GM21390 (cell line): ENCODE measurements around the gene IPCEF1.
"Not testable (repeated sequence)": the region's sequence is repeated elsewhere in the genome, so short reads cannot be mapped to it uniquely, and the experiment has no call there.

ENCODE experiments used
- ATAC-seq: cut with Tn5 transposase; IDR thresholded peaks from one replicate; pipeline ENCODE4 v1.9.1; 2021; ENCODE audit not compliant: unreplicated experiment

Gene IPCEF1

GRCh38 chr6:154227862-154228520 lies 128.6 kb downstream of the IPCEF1 start:
- no peak for ATAC-seq

GRCh38 chr6:154226461-154226860 lies 130.1 kb downstream of the IPCEF1 start:
- no peak for ATAC-seq

GRCh38 chr6:154223296-154223695 lies 133.3 kb downstream of the IPCEF1 start:
- no peak for ATAC-seq

DNA sequence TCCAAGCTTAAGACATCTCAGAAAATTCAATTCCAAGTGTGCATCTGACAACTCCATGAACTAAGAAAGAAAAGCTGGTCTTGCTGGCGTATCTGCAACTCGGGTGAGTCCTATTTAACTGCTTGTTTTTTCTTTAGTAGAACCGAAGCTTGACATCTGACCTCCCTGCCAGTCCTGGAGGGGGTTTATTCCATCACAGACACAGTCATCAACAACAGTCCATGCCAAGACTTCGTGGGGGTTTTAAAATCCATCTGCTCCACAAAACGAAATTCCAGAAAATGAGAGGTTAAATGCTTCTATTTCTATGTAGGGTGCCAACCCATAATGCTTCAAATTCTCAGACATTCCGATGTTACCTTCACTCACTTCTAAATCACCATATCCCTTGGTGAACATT lies 133.9 kb downstream of the IPCEF1 start:
- no peak for ATAC-seq

- ATAC-seq = no peak
These were observed 137.4 kb downstream of the IPCEF1 start for GRCh38 chr6:154219250-154219649.

GRCh38 chr6:154218787-154219186 lies 137.8 kb downstream of the IPCEF1 start:
- no peak for ATAC-seq

DNA sequence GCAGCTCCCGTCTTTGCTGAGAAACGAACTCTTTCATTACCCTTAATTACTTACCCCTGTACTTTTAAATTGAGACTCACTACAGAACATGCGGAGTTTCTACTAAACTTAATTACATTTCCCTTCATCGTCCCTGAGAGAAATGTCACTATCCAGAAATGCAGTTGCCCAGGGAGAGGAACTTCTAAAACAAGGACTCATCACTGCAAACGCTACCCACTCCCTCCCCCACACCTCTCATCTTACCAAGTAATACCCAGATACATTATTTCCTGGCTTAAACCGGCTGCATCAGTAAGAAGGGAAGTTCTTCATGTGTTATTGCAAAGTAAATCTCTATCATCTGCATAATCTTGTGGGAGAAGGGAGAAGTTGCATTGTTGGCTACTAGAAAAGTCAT lies 138.3 kb downstream of the IPCEF1 start:
- ATAC-seq = no peak

GRCh38 chr6:154213782-154214181 lies 142.8 kb downstream of the IPCEF1 start:
- ATAC-seq = no peak

DNA sequence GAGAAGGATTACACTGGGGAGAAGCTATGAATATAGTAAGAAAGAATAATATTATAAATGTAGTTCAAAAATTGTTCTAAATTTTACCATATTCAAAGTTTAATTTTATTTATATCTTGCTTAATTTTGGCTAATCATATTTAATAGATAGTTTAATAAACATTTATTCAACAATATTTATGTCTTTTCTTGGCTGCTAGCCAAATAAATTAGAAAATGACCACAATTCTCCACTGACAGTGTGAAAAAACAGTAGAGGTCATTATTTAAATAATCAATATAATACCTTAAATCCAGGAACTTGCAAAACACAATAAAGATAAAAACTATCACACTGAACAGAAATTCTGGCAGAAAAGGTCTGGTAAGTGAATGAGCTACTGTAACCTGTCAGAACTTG lies 145.9 kb downstream of the IPCEF1 start:
- no peak for ATAC-seq

- ATAC-seq = no peak
These were observed 147.0 kb downstream of the IPCEF1 start for GRCh38 chr6:154209555-154209954.

- no peak for ATAC-seq
These were observed 149.6 kb downstream of the IPCEF1 start for GRCh38 chr6:154206996-154207395.

DNA sequence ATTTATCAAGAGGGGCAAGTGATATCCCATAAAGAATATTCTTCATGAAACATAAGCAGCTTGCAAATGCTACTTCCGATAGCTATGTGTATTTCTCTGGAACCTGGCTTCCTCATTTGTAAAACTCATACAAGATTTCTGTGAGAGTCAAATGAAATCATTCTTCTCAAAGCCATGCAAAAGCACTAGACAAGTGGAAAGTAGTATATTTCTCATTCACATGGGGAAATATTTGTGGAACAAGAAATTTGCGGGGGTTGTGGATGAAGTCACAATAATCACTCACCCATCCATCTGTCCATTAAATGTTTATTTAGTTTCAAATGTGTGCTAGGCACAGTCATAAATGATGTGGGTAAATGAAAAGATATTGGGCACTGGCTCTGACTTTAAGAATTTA lies 150.5 kb downstream of the IPCEF1 start:
- no peak for ATAC-seq

GRCh38 chr6:154202958-154203357 lies 153.6 kb downstream of the IPCEF1 start:
- no peak for ATAC-seq

GRCh38 chr6:154202339-154202738 lies 154.3 kb downstream of the IPCEF1 start:
- no peak for ATAC-seq

DNA sequence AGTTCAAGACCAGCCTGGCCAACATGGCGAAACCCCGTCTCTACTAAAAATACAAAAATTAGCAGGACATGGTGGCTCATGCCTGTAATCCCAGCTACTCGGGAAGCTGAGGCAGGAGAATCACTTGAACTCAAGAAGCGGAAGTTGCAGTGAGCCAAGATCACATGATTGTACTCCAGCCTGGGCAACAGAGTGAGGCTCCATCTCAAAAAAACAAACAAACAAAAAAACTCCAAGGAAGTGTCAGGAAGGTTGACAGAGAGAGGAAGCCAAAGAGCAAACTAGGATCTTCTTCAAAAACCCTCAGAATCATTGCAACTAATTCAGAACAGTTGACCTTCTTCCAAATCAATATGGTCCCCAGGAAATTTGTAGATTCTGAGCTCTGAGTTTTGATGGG lies 154.9 kb downstream of the IPCEF1 start:
- ATAC-seq = not testable (repeated sequence)

DNA sequence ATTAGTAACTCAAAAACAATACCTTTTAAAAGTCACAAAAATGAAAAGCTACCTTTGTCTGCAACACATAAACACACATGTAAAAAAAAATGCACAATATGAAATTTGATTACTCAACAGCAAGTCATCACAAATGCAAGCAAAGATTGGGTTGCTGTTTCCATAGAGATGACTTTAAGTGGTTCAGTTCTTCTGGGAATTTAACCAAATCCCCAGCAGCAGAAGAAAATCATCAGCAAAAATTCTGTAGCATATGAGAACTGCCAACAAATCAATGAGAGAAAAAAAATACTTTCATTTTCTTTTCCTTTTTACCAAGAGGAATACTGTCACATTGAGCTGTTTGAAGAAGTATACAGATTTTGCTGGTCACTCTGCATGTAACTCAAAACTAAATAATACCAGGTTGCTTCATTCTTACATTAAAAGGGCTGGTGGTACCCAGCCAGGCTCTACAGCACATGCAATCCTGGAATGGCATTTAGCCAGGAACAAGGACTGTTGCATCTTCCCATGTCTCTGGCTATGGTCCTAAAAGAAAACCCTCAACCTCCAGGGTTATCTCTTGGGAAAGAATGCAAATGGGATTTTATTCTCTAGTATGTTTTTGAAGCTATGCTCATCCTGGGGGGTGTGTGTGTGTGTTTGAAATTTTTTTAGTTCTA lies 159.3 kb downstream of the IPCEF1 start:
- ATAC-seq = no peak

DNA sequence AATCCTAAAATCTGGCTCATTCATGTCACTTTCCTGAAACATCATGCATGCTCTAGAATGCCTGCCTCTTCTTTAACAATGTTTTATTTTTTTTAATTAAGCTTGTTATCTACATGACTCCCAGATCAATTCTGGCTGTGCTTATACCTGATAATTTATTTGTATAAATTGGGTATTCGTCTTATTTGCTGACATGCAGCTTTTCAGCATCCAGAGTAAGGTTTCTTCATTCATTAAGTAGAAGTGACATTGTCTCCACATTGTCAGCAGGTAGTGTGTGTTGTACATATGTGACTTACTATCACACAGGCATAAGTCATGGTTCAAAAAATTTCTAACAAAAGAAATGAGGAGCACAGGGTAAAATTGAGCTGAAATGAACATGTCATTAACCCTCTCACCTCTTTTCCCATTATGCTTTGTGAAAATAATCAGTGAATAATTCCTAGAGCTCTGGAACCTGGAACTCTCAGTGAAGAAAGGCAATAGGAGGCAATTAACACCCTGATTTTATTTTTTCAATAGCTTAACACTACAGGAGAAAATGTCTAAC lies 160.2 kb downstream of the IPCEF1 start:
- ATAC-seq = no peak

GRCh38 chr6:154187714-154188113 lies 168.9 kb downstream of the IPCEF1 start:
- ATAC-seq = no peak

DNA sequence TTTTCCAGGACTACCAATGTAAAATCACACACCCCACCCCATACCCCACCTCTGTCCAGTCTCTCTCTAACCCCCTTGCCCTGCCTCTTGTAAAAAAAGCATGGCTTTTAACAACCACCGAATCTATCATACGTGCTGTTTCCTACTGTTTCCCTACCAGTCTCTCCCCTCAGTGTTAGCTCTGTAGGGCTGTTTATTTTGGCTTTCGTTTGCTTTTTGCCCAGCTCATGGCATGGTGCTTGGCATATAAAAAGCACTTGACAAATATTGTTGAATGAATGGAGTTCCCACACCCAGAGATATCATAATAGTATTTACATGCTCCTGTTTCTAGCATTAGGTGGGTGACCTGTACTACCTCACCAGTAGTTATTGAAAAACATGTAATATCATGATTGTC lies 169.4 kb downstream of the IPCEF1 start:
- ATAC-seq = no peak

DNA sequence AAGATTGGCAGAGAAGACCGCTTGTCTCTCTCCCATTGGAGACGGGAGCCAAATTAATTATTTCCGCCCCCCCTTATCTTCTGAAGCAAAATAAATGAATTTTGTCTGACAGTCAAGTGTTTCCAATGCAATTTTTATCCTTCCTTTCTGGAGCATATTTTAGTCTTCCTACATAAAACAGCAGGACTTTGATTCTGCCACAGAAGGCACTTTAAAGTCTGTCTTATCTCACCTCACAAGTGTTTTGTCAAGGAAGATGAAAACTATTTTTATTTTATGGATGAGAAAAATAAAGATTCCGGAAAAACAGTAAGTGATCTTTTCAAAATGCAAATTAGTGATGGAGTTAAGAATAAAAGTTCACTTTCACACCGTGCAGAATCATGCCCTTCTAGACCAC lies 177.2 kb downstream of the IPCEF1 start:
- ATAC-seq = no peak

- not testable (repeated sequence) for ATAC-seq
These were observed 184.2 kb downstream of the IPCEF1 start for GRCh38 chr6:154172393-154172792.

DNA sequence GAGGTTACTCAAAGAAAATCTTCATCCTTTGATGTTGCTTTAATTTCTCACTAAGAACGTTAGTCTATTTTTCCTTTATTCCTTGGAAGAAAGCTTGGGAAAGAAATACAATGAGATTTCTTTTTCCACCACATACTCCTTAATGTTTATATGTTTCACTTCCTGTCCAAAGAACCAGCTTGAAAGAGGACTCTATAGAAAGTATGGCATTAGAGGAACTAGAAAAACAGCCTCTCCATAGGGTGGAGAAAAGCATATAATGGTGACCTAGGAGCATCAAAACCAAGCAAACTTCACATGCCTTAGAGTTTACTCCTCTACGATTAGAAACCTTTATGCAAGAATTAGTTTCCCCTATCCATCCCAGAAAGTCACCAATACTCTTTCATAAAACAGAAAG lies 186.5 kb downstream of the IPCEF1 start:
- ATAC-seq = no peak
